Measurements from ENCODE around the gene MGST2.

GRCh38 chr4:139630991-139631390, 34.6 kb upstream of the MGST2 start:
- TF ChIP-seq, protein P1, sequence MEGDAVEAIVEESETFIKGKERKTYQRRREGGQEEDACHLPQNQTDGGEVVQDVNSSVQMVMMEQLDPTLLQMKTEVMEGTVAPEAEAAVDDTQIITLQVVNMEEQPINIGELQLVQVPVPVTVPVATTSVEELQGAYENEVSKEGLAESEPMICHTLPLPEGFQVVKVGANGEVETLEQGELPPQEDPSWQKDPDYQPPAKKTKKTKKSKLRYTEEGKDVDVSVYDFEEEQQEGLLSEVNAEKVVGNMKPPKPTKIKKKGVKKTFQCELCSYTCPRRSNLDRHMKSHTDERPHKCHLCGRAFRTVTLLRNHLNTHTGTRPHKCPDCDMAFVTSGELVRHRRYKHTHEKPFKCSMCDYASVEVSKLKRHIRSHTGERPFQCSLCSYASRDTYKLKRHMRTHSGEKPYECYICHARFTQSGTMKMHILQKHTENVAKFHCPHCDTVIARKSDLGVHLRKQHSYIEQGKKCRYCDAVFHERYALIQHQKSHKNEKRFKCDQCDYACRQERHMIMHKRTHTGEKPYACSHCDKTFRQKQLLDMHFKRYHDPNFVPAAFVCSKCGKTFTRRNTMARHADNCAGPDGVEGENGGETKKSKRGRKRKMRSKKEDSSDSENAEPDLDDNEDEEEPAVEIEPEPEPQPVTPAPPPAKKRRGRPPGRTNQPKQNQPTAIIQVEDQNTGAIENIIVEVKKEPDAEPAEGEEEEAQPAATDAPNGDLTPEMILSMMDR (IDR thresholded peaks at IDR 0.05; ENCODE audit: low read depth, low read length) = no peak
- no peak for TF ChIP-seq MAX (IDR thresholded peaks at IDR 0.05; ENCODE audit: low read depth, low read length)
